GM12872 (cell line): ENCODE measurements around the gene TLR10.
A peak's percentile ranks its signal among the peaks of the same experiment; 100 is the strongest.

ENCODE experiments used
- TF ChIP-seq, protein P1 (sequence below): IDR thresholded peaks from 3 replicates; pipeline ENCODE4 v1.5.1; 2011; ENCODE audit warnings: low read depth, mild to moderate bottlenecking, low read length, moderate library complexity; ENCODE audit not compliant: insufficient read depth

Gene TLR10, protein sequence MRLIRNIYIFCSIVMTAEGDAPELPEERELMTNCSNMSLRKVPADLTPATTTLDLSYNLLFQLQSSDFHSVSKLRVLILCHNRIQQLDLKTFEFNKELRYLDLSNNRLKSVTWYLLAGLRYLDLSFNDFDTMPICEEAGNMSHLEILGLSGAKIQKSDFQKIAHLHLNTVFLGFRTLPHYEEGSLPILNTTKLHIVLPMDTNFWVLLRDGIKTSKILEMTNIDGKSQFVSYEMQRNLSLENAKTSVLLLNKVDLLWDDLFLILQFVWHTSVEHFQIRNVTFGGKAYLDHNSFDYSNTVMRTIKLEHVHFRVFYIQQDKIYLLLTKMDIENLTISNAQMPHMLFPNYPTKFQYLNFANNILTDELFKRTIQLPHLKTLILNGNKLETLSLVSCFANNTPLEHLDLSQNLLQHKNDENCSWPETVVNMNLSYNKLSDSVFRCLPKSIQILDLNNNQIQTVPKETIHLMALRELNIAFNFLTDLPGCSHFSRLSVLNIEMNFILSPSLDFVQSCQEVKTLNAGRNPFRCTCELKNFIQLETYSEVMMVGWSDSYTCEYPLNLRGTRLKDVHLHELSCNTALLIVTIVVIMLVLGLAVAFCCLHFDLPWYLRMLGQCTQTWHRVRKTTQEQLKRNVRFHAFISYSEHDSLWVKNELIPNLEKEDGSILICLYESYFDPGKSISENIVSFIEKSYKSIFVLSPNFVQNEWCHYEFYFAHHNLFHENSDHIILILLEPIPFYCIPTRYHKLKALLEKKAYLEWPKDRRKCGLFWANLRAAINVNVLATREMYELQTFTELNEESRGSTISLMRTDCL

DNA sequence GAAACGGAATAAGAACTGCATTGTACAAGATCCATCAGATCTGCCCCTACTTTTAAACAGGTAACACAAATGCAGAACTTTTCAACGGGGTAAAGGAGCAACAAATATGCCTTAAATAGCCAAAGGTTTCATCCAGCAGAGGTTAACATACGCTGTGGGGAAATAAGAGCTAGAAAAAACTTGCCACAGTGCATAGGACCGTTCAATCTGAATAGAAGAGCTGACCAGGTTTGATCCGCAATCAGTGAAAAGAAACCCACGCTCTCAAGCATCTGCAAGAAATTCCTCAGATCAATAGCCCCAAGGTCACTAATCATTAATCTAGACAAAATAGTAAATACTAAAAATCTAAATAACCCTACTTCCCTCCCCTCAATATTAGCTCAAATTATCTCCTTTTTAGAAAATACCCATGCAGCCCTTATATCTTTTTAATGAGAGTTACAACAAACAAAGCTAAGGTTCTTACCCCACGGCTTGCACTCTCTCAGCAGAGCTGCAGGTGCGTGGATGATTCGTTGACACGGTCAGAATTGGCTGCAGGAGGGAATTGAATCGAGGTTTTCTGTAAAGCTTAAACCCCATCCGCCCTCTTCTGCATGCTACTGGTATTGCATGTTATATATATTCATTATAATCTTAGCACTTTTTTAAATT, at the start of gene TLR10:
Gene TLR10 (minus strand): TSS at position 539 of the 657 bp plus-strand sequence. CDS start 7,400 bp downstream, outside the sequence.
- TF ChIP-seq, protein P1, sequence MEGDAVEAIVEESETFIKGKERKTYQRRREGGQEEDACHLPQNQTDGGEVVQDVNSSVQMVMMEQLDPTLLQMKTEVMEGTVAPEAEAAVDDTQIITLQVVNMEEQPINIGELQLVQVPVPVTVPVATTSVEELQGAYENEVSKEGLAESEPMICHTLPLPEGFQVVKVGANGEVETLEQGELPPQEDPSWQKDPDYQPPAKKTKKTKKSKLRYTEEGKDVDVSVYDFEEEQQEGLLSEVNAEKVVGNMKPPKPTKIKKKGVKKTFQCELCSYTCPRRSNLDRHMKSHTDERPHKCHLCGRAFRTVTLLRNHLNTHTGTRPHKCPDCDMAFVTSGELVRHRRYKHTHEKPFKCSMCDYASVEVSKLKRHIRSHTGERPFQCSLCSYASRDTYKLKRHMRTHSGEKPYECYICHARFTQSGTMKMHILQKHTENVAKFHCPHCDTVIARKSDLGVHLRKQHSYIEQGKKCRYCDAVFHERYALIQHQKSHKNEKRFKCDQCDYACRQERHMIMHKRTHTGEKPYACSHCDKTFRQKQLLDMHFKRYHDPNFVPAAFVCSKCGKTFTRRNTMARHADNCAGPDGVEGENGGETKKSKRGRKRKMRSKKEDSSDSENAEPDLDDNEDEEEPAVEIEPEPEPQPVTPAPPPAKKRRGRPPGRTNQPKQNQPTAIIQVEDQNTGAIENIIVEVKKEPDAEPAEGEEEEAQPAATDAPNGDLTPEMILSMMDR = peak; percentile 59

- TF ChIP-seq, protein P1 = no peak
Measured at GRCh38 chr4:38832206-38832605, 49.4 kb upstream of the TLR10 start.

DNA sequence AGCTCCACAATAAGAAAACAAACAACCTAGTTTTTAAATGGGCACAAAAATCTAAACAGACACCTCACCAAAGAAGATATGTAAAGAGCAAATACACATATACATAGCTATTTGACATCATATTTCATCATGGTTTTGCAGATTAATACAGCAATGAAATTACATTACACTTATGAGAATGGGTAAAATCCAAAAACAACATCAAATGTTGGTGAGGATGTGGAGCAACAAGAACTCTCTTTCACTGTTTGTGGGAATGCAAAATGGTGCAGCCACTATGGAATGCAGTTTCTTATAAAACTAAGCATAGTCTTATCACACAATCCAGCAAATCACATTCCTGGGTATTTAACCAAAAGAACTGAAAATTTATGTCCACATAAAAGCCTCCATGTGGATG, 48.9 kb upstream of the TLR10 start:
- TF ChIP-seq, protein P1 = no peak

DNA sequence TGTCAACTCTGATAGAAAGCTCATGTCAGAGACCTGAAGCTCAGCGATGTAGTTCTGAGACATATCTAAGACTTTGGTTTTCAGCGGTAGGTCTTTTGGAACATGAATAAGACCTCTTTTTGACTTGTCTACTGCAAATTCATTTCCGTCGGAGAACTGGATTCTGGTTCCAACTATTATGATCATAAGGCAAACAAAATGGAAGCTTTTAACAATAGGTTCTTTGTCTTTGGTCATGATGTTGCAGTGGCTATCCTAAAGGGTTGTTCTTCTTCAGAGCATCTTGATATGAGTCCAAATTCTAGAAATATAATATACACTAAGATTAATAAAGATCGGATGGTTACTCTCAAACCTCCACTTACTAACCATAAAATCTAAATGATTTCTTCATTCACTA, 46.4 kb upstream of the TLR10 start:
- TF ChIP-seq, protein P1 = no peak

DNA sequence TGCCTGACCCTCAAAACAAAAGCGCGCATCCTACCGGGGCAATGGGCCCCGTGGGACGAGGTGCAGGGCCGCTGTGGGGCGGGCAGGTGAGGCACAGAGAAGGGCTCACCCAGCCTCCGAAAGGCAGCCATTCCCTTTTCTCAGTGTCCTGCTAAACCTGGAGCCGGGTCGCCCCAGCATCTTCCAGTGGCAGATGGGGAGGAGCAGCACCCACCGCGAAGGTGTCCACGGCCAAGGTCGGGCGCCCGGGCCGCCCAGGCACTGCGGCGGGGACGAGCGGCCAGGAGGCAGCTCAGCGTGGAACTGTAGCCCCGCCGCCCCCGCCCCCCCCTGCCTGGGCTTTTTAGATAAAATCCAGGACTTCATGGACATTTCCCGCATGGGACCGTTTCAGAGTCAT, 41.0 kb upstream of the TLR10 start:
- TF ChIP-seq, protein P1 = no peak

DNA sequence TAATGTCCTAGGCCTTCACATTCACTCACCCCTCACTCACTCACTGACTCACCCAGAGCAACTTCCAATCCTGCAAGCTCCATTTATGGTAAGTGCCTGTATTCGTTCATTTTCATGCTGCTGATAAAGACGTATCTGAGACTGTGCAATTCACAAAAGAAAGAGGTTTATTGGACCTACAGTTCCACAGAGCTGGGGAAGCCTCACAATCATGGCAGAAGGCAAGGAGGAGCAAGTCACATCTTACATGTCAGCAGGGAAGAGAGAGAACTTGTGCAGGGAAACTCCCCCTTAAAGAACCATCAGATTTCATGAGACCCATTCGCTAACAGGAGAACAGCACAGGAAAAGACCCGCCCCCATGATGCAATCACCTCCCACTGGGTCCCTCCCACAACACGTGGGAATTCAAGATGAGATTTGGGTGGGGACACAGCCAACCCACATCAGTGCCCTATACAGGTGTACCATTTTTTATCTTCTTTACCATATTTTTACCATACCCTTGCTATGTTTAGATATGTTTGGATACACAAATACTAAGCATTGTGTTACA, 40.0 kb upstream of the TLR10 start:
- TF ChIP-seq, protein P1 = no peak

GRCh38 chr4:38821739-38822138, 38.9 kb upstream of the TLR10 start:
- TF ChIP-seq, protein P1 = no peak
